Upper lobe of left lung (tissue), 6 donors: ENCODE results near the gene PTGR3. TPM values are rescaled to one million over a fixed set of nuclear protein-coding genes. Genes with fewer than 3 reads are reported as not detected.
A peak's percentile ranks its signal among the peaks of the same experiment; 100 is the strongest.

ENCODE experiments used
- ATAC-seq, 2 donors: fragments of 200-7000 bp; cut with Tn5 transposase; one replicate each; pipeline ENCODE4 v1.9.1; 2022; ENCODE audit warnings: mild to moderate bottlenecking in 2 of 2, moderate library complexity in 2 of 2; ENCODE audit not compliant: low FRiP score in 2 of 2
- DNase-seq, 2 donors: peaks; one replicate each; pipeline ENCODE4 v3.0.0-alpha.2; 2019 to 2020
- H3K27ac ChIP-seq, 4 donors: fragments of 200-600 bp; sonication (generic); one replicate each; pipeline ENCODE4 v1.5.1; 2016 to 2019
- H3K27me3 ChIP-seq, 4 donors: fragments of 200-600 bp; sonication (generic); one replicate each; pipeline ENCODE4 v1.5.1; 2017 to 2019
- H3K36me3 ChIP-seq, 4 donors: fragments of 200-600 bp; sonication (generic); one replicate each; pipeline ENCODE4 v1.5.1; 2016 to 2019
- H3K4me1 ChIP-seq, 4 donors: fragments of 200-600 bp; sonication (generic); one replicate each; pipeline ENCODE4 v1.5.1; 2018 to 2019
- H3K4me3 ChIP-seq, 4 donors: fragments of 200-600 bp; sonication (generic); one replicate each; pipeline ENCODE4 v1.5.1; 2017 to 2019; ENCODE audit warnings: mild to moderate bottlenecking in 2 of 4, moderate library complexity in 1 of 4
- H3K9me3 ChIP-seq, 4 donors: fragments of 200-600 bp; sonication (generic); one replicate each; pipeline ENCODE4 v1.5.1; 2018 to 2019
- EP300 ChIP-seq, 4 donors: sonication (generic); formaldehyde crosslinking; IDR thresholded peaks; one replicate each; pipeline ENCODE4 v1.5.1; 2017; ENCODE audit warnings: antibody characterized with exemption in 4 of 4, control low read depth in 2 of 4
- POLR2A ChIP-seq, 4 donors: fragments of 450-650 bp; IDR thresholded peaks; one replicate each; pipeline ENCODE4 v1.5.1; 2016 to 2017; ENCODE audit warnings: antibody characterized with exemption in 4 of 4, mild to moderate bottlenecking in 2 of 4
- POLR2AphosphoS5 ChIP-seq, 2 donors: sonication (generic); formaldehyde crosslinking; IDR thresholded peaks; one replicate each; pipeline ENCODE4 v1.5.1; 2017; ENCODE audit warnings: antibody characterized with exemption in 2 of 2
- WGBS, 2 donors: methylation state at CpG; one replicate each; pipeline ENCODE4 v1.1.5; 2017 to 2018; 5-methylcytosine and 5-hydroxymethylcytosine counted together
- total RNA-seq, 6 donors: library from RNA; depleted of rRNA in 4 of 6; stranded (reverse); fragments of >200 nt in 4 of 6; gene quantifications; one replicate each; pipeline versions ENCODE4 v1.1.0 to v1.2.1, GENCODE V29; 2016 to 2021
- TF ChIP-seq, protein P1 (sequence below), 6 experiments: fragments of 450-650 bp in 4 of 6; fragments of 200-600 bp in 2 of 6; sonication (generic) in 2 of 6; IDR thresholded peaks; one replicate each; pipeline ENCODE4 v1.5.1; 2016 to 2019; ENCODE audit warnings: antibody characterized with exemption in 6 of 6
- donor health status: DM: no; HTN: no; CAD: no; lungs with moderate emphysema.
- donor health status: DM: no; HTN: yes; CAD: no; lungs with severe emphysema.

PTGR3 gene, protein sequence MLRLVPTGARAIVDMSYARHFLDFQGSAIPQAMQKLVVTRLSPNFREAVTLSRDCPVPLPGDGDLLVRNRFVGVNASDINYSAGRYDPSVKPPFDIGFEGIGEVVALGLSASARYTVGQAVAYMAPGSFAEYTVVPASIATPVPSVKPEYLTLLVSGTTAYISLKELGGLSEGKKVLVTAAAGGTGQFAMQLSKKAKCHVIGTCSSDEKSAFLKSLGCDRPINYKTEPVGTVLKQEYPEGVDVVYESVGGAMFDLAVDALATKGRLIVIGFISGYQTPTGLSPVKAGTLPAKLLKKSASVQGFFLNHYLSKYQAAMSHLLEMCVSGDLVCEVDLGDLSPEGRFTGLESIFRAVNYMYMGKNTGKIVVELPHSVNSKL
- 10 to 100 TPM; 12.2 to 36.8 (median 26.5) TPM for total RNA-seq

DNA sequence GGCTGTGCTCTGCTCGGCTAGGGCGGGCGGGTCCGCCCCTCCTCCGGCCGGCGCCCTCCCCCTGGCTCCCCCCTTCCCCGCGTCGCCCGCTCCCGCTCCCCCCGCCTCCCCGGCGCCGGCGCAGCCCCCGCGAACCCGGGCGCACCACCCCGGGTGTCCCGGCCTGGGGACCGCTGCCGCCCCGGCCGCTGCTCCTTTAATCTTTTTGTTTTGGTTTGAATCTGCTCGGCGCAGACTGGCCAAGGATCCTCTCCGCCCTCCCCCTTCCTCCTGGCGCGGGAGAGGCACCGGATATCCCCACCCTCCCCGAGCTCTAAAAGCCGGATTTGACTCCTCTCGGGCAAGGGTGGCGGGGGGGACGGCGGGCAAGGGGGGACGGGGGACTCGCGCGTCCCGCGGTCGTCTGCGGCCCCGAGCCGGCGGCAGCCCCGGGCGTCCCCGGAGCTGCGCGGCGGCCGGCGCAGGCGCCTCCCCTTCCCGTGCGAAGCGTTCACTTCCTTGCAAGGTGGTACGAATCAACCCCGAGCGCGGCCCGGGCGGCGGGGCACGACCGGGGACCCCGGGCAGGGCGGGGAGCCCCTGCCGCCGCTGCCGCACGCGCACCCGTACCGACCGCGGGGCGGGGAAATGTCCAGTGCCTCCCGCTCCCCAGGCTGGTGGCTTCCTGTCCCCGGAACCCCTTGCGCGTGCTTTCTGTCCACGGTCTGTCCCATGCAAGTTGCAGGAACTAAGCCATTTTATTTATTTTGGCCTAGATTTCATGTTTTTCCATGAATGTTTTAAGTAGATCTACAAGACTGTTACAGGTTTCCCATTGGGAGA, at the start of gene PTGR3:
PTGR3 (minus strand) TSS at position 11 of the 822 bp plus-strand sequence. CDS start 81 bp downstream, outside the sequence.
- ATAC-seq (peak; percentile 83 to 84), DNase-seq (peak; percentile 88 to 95)
- H3K27me3 ChIP-seq = no peaks in the 10 kb centered on the region
- H3K9me3 ChIP-seq = no peaks in the 10 kb centered on the region
- peaks cover 51 to 60% (median 55%) of the 10 kb centered on the region in 4 donors for H3K4me1 ChIP-seq
- TF ChIP-seq, protein P1, sequence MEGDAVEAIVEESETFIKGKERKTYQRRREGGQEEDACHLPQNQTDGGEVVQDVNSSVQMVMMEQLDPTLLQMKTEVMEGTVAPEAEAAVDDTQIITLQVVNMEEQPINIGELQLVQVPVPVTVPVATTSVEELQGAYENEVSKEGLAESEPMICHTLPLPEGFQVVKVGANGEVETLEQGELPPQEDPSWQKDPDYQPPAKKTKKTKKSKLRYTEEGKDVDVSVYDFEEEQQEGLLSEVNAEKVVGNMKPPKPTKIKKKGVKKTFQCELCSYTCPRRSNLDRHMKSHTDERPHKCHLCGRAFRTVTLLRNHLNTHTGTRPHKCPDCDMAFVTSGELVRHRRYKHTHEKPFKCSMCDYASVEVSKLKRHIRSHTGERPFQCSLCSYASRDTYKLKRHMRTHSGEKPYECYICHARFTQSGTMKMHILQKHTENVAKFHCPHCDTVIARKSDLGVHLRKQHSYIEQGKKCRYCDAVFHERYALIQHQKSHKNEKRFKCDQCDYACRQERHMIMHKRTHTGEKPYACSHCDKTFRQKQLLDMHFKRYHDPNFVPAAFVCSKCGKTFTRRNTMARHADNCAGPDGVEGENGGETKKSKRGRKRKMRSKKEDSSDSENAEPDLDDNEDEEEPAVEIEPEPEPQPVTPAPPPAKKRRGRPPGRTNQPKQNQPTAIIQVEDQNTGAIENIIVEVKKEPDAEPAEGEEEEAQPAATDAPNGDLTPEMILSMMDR (IDR thresholded peaks at IDR 0.05) = no peak
- TF ChIP-seq POLR2AphosphoS5 (IDR thresholded peaks at IDR 0.05) (peak; percentile 43 to 72), POLR2A (IDR thresholded peaks at IDR 0.05) (peak in 2 of 4 donors; percentile 65 to 69), EP300 (IDR thresholded peaks at IDR 0.05) (peak in 1 of 4 donors; percentile 24)
- H3K27ac ChIP-seq = peak within 1 kb of the TSS; percentile 98 to 100 (median 98)
- WGBS, 2 donors = 0 to 1% methylated on average over 26 to 62 of the region's 88 CpGs
- H3K36me3 ChIP-seq = peaks cover 0 to 1% (median 0%) of the 10 kb centered on the region in 4 donors
- H3K4me3 ChIP-seq = peak within 1 kb of the TSS; percentile 83 to 98 (median 95)

DNA sequence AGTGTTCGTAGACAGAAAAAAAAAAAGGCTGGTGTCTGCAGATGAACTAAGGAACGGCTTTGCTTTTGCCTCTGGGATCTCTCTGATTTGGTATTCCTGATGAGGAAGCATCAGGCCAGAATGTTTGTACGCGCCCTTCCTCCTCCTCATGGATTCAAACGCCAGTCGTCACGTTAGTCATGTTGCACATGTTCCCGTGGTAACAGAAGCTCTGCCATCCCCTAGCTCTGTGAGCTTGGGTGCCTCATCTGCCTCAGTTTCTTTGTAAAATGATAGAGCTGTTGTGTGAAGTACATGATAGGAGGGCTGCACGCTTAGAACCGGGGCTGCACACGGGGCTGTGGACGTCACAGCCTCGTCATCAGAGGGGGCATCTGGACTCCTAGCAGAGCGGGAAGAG, 48.7 kb upstream of the PTGR3 start:
- TF ChIP-seq EP300 (IDR thresholded peaks at IDR 0.05) = no peak
- TF ChIP-seq, protein P1 (IDR thresholded peaks at IDR 0.05) = no peak
- TF ChIP-seq POLR2AphosphoS5 (IDR thresholded peaks at IDR 0.05) = no peak
- TF ChIP-seq POLR2A (IDR thresholded peaks at IDR 0.05) = no peak
- no peak for DNase-seq
- Histone ChIP-seq H3K4me1 (peaks cover 0 to 14% (median 10%) of the 10 kb centered on the region in 4 donors), H3K9me3 (no peaks in the 10 kb centered on the region), H3K27me3 (no peaks in the 10 kb centered on the region), H3K36me3 (no peaks in the 10 kb centered on the region), H3K27ac (no peak overlapping the region), H3K4me3 (no peak overlapping the region)
- 77 to 80% methylated on average over 8 to 14 of the region's 14 CpGs for WGBS, 2 donors
- no peak for ATAC-seq

DNA sequence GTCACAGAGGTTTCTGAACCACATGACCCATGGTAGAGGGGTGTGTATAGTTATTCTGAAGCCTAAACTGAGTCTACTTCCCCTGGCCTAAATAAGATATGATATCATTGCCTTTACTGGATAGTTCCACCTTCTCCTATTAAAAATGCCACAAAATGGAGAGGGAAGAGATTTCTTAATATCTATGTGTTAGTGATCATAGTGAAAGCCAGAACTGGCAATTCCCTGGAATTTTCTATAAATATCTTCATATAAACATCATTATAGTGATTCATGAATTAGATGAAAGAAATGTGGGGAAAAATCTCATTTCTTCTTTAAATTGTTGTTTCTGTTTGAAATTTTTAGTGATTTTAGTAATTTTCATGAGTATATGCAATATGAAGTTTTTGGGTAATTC, 47.4 kb upstream of the PTGR3 start:
- TF ChIP-seq, protein P1 (IDR thresholded peaks at IDR 0.05) = no peak
- no peaks in the 10 kb centered on the region for H3K36me3 ChIP-seq
- no peak overlapping the region for H3K4me3 ChIP-seq
- no peak overlapping the region for H3K27ac ChIP-seq
- DNase-seq = no peak
- peaks cover 0 to 14% (median 10%) of the 10 kb centered on the region in 4 donors for H3K4me1 ChIP-seq
- ATAC-seq = no peak
- H3K9me3 ChIP-seq = no peaks in the 10 kb centered on the region
- no peaks in the 10 kb centered on the region for H3K27me3 ChIP-seq

DNA sequence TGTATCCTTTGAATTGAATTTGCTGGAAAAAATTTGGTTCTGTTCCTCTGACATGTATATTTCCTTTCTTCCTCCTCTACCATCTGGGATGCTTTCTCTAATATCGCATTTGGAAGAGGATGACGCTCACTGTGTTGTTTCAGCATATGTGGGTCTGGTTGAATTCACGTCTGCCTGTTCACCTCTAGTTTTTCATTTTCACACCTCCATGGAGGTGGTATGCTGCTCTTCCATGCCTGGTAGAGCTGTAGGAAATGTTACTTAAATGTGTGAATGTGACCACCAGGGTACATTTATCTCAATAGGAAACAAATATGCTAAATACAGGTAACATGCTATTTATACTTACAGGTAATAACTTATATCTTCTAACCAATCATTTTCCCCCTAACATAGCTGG, 46.2 kb upstream of the PTGR3 start:
- Histone ChIP-seq H3K4me3 (no peak overlapping the region), H3K27ac (peak overlapping the region in 1 of 4 donors; percentile 20), H3K9me3 (no peaks in the 10 kb centered on the region), H3K27me3 (no peaks in the 10 kb centered on the region), H3K36me3 (no peaks in the 10 kb centered on the region), H3K4me1 (peaks cover 0 to 14% (median 13%) of the 10 kb centered on the region in 4 donors)
- TF ChIP-seq POLR2A (IDR thresholded peaks at IDR 0.05) (no peak), POLR2AphosphoS5 (IDR thresholded peaks at IDR 0.05) (no peak), EP300 (IDR thresholded peaks at IDR 0.05) (no peak)
- TF ChIP-seq, protein P1 (IDR thresholded peaks at IDR 0.05) = no peak
- WGBS, 2 donors = 90 to 91% methylated on average over 3 of the region's 3 CpGs
- no peak for DNase-seq
- no peak for ATAC-seq
